Measurements from ENCODE around the gene NKAIN2.

DNA sequence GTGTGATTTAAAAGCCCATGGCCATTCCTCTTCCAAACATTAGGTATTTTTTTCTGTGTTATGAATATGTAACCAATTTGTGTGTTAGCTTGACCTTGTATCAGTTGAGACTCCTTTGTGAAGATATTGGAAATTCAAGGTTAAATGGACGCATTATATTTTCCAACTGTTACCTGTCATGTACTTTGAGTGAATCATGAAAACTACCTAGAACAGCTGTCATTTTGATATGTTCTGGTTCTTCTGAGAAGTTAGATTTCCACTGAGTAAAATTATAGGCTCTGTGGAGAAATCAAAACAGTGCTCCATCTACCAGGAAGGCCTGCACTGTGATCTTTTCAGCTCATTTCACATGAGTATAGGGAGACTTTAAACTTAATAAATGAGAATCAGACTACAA lies 470.0 kb downstream of the NKAIN2 start:
- no peak for TF ChIP-seq POLR2AphosphoS5 (IDR thresholded peaks at IDR 0.05)
- no peak for TF ChIP-seq CTCF (IDR thresholded peaks at IDR 0.05)
- no peak for TF ChIP-seq POLR2A (IDR thresholded peaks at IDR 0.05)

All from sigmoid colon (tissue), 4 donors.